ENCODE data around the gene RBM43. TPM values are rescaled to one million over a fixed set of nuclear protein-coding genes. Genes with fewer than 3 reads are reported as not detected.

The RBM43 gene
- total RNA-seq, 2 donors from 2014 or later: 2.4 to 3.8 TPM

GRCh38 chr2:151246152-151246551 lies 15.5 kb downstream of the RBM43 start:
- intact Hi-C loops (cut with DNase I): no loop called here
- no peaks in the 10 kb centered on the region for H3K4me1 ChIP-seq
- no peak for TF ChIP-seq CTCF (IDR thresholded peaks at IDR 0.05)
- H3K27me3 ChIP-seq: no peaks in the 10 kb centered on the region
- DNase-seq: no peak
- no peaks in the 10 kb centered on the region for H3K36me3 ChIP-seq
- H3K9me3 ChIP-seq: no peaks in the 10 kb centered on the region
- H3K9ac ChIP-seq (ENCODE audit: low read depth in 2 of 2, low read length in 2 of 2): no peak overlapping the region
- no peak overlapping the region for H3K27ac ChIP-seq
- H3K4me3 ChIP-seq: no peak overlapping the region

DNA sequence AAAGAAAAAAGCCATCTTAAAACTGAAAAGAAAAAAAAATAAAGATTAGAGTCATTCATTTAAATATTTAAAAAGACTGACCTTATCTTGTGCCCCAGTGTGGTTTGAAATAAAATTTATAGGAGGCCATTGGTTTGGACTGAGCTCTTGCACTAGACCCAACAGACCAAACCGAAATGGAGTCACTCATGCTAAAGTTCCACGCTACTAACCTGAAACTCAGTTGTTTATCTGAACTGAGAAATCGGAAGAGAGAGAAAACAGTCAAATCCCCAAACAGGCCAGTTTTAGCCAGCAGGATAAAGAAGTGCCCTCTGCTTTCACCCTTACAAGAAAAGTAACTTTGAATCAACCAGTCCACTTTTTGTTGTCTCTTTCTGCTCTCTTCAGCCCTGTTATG lies 18.2 kb downstream of the RBM43 start:
- Histone ChIP-seq H3K9ac (ENCODE audit: low read depth in 2 of 2, low read length in 2 of 2) (no peak overlapping the region), H3K9me3 (no peaks in the 10 kb centered on the region), H3K27me3 (no peaks in the 10 kb centered on the region), H3K4me3 (no peak overlapping the region), H3K36me3 (no peaks in the 10 kb centered on the region), H3K27ac (no peak overlapping the region), H3K4me1 (no peaks in the 10 kb centered on the region)
- DNase-seq: no peak
- no peak for TF ChIP-seq CTCF (IDR thresholded peaks at IDR 0.05)
- intact Hi-C loops (cut with DNase I): no loop called here

- no peak overlapping the region for H3K27ac ChIP-seq
- H3K4me3 ChIP-seq: no peak overlapping the region
- TF ChIP-seq CTCF (IDR thresholded peaks at IDR 0.05): no peak
- no peak overlapping the region for H3K9ac ChIP-seq (ENCODE audit: low read depth in 2 of 2, low read length in 2 of 2)
- no peaks in the 10 kb centered on the region for H3K36me3 ChIP-seq
- intact Hi-C loops (cut with DNase I): no loop called here
- DNase-seq: no peak
- no peaks in the 10 kb centered on the region for H3K4me1 ChIP-seq
- no peaks in the 10 kb centered on the region for H3K9me3 ChIP-seq
- H3K27me3 ChIP-seq: no peaks in the 10 kb centered on the region
Measured at GRCh38 chr2:151241224-151241623, 20.4 kb downstream of the RBM43 start.

- Histone ChIP-seq H3K9me3 (no peaks in the 10 kb centered on the region), H3K4me1 (no peaks in the 10 kb centered on the region), H3K36me3 (no peaks in the 10 kb centered on the region), H3K9ac (ENCODE audit: low read depth in 2 of 2, low read length in 2 of 2) (no peak overlapping the region), H3K4me3 (no peak overlapping the region), H3K27ac (no peak overlapping the region), H3K27me3 (no peaks in the 10 kb centered on the region)
- DNase-seq: no peak
- TF ChIP-seq CTCF (IDR thresholded peaks at IDR 0.05): no peak
- intact Hi-C loops (cut with DNase I): no loop called here
Measured at GRCh38 chr2:151240433-151240832, 21.2 kb downstream of the RBM43 start.

- H3K27me3 ChIP-seq: no peaks in the 10 kb centered on the region
- H3K36me3 ChIP-seq: no peaks in the 10 kb centered on the region
- DNase-seq: no peak
- no peak for TF ChIP-seq CTCF (IDR thresholded peaks at IDR 0.05)
- no peak overlapping the region for H3K27ac ChIP-seq
- H3K9ac ChIP-seq (ENCODE audit: low read depth in 2 of 2, low read length in 2 of 2): no peak overlapping the region
- no peaks in the 10 kb centered on the region for H3K9me3 ChIP-seq
- H3K4me3 ChIP-seq: no peak overlapping the region
- intact Hi-C loops (cut with DNase I): loop anchor here (10.0 kb wide), 1 partner anchor 1645 kb away; no protein-coding TSS in a partner anchor
- H3K4me1 ChIP-seq: no peaks in the 10 kb centered on the region
Measured at GRCh38 chr2:151239624-151240023, 22.0 kb downstream of the RBM43 start.
